ENCODE results near the gene DDA1. TPM values are rescaled to one million over a fixed set of nuclear protein-coding genes. Genes with fewer than 3 reads are reported as not detected.

DDA1 gene
- total and polyA plus RNA-seq, 9 of the 15 experiments (the other 6 are each of a cell fraction or from before 2014, with no cell fraction given) = 1.4 to 83.8 (median 33.8) TPM

GRCh38 chr19:17309198-17309964 lies at the start of gene DDA1 (continued):
- TF ChIP-seq CREB1 (IDR thresholded peaks at IDR 0.05) (0 out of 2 replicates have a peak, but pooled peaks have one; percentile 53), CREB1 (CRISPR knock-in tag; IDR thresholded peaks at IDR 0.05) (peak; percentile 77), ZKSCAN8 (CRISPR knock-in tag; IDR thresholded peaks at IDR 0.05) (no peak), RBFOX2 (IDR thresholded peaks at IDR 0.05; ENCODE audit: low read depth, low read length) (peak; percentile 83), STAT5B (CRISPR knock-in tag; IDR thresholded peaks at IDR 0.05) (no peak), PURB (CRISPR knock-in tag; IDR thresholded peaks at IDR 0.05; ENCODE audit: low read depth) (no peak), MCM3 (IDR thresholded peaks at IDR 0.05) (no peak), PHF8 (IDR thresholded peaks at IDR 0.05; ENCODE audit: borderline replicate concordance, low read length) (peak; percentile 78; the same call in 1 of the 2 replicates), ZNF561 (CRISPR knock-in tag; conservative IDR thresholded peaks at IDR 0.05) (no peak), SMARCA4 (IDR thresholded peaks at IDR 0.05) (no peak), ZBTB7A (IDR thresholded peaks at IDR 0.05; ENCODE audit: borderline replicate concordance, control insufficient read depth, low read depth, low read length) (no peak; the same call in none of the 2 replicates), TAF9B (IDR thresholded peaks at IDR 0.05; ENCODE audit: partially characterized antibody) (no peak), TRIM24 (IDR thresholded peaks at IDR 0.05) (no peak), STAG1 (CRISPR knock-in tag; IDR thresholded peaks at IDR 0.05; ENCODE audit: borderline replicate concordance) (no peak), ZNF445 (CRISPR knock-in tag; IDR thresholded peaks at IDR 0.05; ENCODE audit: low read depth) (no peak), ZNF717 (CRISPR knock-in tag; IDR thresholded peaks at IDR 0.05) (no peak), POU5F1 (IDR thresholded peaks at IDR 0.05; ENCODE audit: borderline replicate concordance, low read depth, low read length, partially characterized antibody) (no peak), ZNF764 (CRISPR knock-in tag; IDR thresholded peaks at IDR 0.05; ENCODE audit: low read depth) (no peak)
- TF ChIP-seq, protein P1, sequence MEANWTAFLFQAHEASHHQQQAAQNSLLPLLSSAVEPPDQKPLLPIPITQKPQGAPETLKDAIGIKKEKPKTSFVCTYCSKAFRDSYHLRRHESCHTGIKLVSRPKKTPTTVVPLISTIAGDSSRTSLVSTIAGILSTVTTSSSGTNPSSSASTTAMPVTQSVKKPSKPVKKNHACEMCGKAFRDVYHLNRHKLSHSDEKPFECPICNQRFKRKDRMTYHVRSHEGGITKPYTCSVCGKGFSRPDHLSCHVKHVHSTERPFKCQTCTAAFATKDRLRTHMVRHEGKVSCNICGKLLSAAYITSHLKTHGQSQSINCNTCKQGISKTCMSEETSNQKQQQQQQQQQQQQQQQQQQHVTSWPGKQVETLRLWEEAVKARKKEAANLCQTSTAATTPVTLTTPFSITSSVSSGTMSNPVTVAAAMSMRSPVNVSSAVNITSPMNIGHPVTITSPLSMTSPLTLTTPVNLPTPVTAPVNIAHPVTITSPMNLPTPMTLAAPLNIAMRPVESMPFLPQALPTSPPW (CRISPR knock-in tag; IDR thresholded peaks at IDR 0.05) = peak; percentile 75
- TF ChIP-seq, protein P2, sequence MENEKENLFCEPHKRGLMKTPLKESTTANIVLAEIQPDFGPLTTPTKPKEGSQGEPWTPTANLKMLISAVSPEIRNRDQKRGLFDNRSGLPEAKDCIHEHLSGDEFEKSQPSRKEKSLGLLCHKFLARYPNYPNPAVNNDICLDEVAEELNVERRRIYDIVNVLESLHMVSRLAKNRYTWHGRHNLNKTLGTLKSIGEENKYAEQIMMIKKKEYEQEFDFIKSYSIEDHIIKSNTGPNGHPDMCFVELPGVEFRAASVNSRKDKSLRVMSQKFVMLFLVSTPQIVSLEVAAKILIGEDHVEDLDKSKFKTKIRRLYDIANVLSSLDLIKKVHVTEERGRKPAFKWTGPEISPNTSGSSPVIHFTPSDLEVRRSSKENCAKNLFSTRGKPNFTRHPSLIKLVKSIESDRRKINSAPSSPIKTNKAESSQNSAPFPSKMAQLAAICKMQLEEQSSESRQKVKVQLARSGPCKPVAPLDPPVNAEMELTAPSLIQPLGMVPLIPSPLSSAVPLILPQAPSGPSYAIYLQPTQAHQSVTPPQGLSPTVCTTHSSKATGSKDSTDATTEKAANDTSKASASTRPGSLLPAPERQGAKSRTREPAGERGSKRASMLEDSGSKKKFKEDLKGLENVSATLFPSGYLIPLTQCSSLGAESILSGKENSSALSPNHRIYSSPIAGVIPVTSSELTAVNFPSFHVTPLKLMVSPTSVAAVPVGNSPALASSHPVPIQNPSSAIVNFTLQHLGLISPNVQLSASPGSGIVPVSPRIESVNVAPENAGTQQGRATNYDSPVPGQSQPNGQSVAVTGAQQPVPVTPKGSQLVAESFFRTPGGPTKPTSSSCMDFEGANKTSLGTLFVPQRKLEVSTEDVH (IDR thresholded peaks at IDR 0.05; ENCODE audit: low read depth, partially characterized antibody) = peak; percentile 58
- TF ChIP-seq, protein P3, sequence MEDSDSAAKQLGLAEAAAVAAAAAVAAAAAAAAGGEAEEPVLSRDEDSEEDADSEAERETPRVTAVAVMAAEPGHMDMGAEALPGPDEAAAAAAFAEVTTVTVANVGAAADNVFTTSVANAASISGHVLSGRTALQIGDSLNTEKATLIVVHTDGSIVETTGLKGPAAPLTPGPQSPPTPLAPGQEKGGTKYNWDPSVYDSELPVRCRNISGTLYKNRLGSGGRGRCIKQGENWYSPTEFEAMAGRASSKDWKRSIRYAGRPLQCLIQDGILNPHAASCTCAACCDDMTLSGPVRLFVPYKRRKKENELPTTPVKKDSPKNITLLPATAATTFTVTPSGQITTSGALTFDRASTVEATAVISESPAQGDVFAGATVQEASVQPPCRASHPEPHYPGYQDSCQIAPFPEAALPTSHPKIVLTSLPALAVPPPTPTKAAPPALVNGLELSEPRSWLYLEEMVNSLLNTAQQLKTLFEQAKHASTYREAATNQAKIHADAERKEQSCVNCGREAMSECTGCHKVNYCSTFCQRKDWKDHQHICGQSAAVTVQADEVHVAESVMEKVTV (CRISPR knock-in tag; IDR thresholded peaks at IDR 0.05) = no peak
- TF ChIP-seq, protein P4, sequence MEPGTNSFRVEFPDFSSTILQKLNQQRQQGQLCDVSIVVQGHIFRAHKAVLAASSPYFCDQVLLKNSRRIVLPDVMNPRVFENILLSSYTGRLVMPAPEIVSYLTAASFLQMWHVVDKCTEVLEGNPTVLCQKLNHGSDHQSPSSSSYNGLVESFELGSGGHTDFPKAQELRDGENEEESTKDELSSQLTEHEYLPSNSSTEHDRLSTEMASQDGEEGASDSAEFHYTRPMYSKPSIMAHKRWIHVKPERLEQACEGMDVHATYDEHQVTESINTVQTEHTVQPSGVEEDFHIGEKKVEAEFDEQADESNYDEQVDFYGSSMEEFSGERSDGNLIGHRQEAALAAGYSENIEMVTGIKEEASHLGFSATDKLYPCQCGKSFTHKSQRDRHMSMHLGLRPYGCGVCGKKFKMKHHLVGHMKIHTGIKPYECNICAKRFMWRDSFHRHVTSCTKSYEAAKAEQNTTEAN (CRISPR knock-in tag; IDR thresholded peaks at IDR 0.05) = 0 out of 2 replicates have a peak, but pooled peaks have one; percentile 61

Measured in K562 (cell line).